Esophagus (tissue), 2 donors: Measurements from ENCODE around the gene ALG1. TPM values are rescaled to one million over a fixed set of nuclear protein-coding genes. Genes with fewer than 3 reads are reported as not detected.

Experiments
- polyA plus RNA-seq, 2 donors: library from polyadenylated mRNA; stranded (reverse); fragments of 200-250 nt; gene quantifications; one replicate each; pipeline ENCODE4 v1.2.3, GENCODE V29; 2013
- donor health status: healthy with polysubstance abuse.
- donor health status: Bipolar disorder and iron deficiency.

The ALG1 gene
- polyA plus RNA-seq, 2 donors: 7.6 to 12.5 TPM

Other genes with a start within 250 kb of the ALG1 start
- gene GLYR1, start 224.6 kb upstream of the ALG1 start, polyA plus RNA-seq: 10 to 100 TPM; 34.3 to 35.6 TPM
- gene UBN1, start 224.4 kb upstream of the ALG1 start, polyA plus RNA-seq: 1 to 10 TPM; 5.1 to 7.7 TPM
- 100 to 1,000 TPM; 561 to 739 TPM for gene PPL, start 134.7 kb upstream of the ALG1 start, polyA plus RNA-seq
- under 1 TPM; 0.19 to 0.49 TPM for gene SEC14L5, start 113.5 kb upstream of the ALG1 start, polyA plus RNA-seq
- gene NAGPA, start 37.9 kb upstream of the ALG1 start, polyA plus RNA-seq: 1 to 10 TPM; 5.5 to 9.6 TPM
- under 1 TPM; 0.26 to 0.88 TPM for gene C16orf89, start 5.9 kb upstream of the ALG1 start, polyA plus RNA-seq
- 1 to 10 TPM; 4.4 to 8.4 TPM for gene EEF2KMT, start 26.0 kb downstream of the ALG1 start, polyA plus RNA-seq